Measurements from ENCODE around the gene LRRC58.

Gene LRRC58

GRCh38 chr3:120353463-120353862 lies 4.3 kb upstream of the LRRC58 start:
- DNase-seq (ENCODE audit: low spot score): no peak
- no peak for TF ChIP-seq CTCF (IDR thresholded peaks at IDR 0.05)
- no peak overlapping the region for H3K27ac ChIP-seq
- H3K4me3 ChIP-seq: no peak overlapping the region

DNA sequence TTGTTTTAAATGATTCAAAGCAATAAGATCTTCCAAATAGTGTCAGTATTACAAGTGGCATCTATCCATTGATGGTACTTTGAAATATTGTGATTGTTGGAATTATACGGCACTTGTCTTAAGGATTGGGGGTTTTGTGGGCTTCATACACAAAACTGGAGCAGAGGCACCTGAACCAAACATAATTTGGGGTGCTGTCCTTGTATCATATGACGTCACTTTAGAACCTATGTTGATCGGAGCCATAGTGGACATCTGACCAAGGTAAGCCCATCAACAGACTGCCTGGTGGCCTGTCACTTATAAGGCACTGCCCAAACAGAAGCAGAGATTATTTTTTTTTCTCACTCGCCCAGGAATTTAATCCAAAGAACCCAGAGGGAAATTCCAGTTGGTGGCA lies 2.9 kb upstream of the LRRC58 start:
- no peak for DNase-seq (ENCODE audit: low spot score)
- TF ChIP-seq CTCF (IDR thresholded peaks at IDR 0.05): no peak
- Histone ChIP-seq H3K4me3 (no peak overlapping the region), H3K27ac (no peak overlapping the region)

GRCh38 chr3:120350401-120350941 lies 1.3 kb upstream of the LRRC58 start:
- no peak for DNase-seq (ENCODE audit: low spot score)
- Histone ChIP-seq H3K4me3 (peak overlapping the region; percentile 91), H3K27ac (peak overlapping the region; percentile 88)
- no peak for TF ChIP-seq CTCF (IDR thresholded peaks at IDR 0.05)

GRCh38 chr3:120349855-120350125 lies 636 bp upstream of the LRRC58 start:
- DNase-seq (ENCODE audit: low spot score): no peak
- no peak for TF ChIP-seq CTCF (IDR thresholded peaks at IDR 0.05)
- Histone ChIP-seq H3K27ac (peak overlapping the region; percentile 88), H3K4me3 (peak overlapping the region; percentile 91)

DNA sequence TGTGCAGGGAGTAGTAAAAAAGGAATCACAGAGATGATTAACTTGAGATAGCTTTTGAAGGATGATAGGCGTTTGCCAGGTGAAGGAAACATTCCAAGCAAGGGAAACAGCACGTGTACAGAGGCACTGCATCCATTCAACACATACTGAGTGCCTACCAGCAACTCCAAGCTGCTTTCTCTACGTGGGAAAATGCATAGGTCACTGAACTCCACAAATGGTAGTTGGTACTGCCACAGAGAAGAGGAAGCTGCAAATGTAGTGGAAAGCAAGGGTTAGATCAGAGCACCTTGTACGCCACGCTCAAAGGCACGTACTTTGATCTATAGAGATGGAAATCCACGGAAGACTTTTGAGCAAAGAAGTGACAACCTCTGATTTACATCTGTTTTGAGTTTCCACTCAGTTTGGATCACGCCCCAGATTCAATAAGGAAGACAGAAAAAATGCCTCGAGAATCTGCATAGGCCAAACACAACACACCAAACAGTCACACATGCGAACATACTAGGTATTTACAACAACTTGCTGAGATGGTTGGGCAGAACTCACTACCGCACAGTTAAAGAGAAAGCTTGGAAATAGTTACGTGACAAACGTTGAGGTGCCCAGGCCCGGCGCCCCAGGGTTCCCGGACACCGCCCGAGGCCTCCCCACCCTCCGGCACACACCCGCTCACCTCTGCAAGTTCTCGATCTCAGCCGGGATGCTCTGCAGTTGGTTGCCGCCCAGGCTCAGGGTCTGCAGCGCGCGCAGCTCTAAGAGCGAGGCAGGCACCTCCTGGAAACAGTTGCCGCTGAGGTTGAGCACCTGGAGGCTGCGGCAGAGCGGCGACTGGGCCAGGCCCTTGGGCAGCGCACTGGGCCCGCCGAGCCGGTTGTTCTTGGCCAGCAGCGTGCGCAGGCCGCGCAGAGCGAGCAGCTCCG lies 826 bp downstream of the LRRC58 start:
- no peak for TF ChIP-seq CTCF (IDR thresholded peaks at IDR 0.05)
- no peak for DNase-seq (ENCODE audit: low spot score)
- Histone ChIP-seq H3K4me3 (peak overlapping the region; percentile 91), H3K27ac (peak overlapping the region; percentile 88)

DNA sequence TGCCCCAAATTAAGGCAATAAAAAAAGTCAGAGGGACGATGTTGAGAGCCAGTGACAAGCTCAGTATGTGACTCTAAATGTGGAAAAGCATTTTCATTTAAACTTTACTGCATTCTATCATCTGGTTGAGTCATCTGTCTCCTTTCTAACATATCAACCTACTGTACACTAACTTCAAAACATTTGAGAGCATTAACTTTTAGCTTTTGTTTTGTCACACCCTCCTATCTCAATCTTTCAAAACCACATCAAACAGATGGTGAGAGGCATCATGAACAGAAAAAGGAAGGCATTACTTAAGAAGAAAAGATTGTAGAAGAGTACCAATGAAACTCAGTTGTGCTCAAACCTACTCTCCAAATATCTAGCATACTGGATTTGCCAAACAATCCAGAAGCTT lies 4.8 kb downstream of the LRRC58 start:
- no peak for DNase-seq (ENCODE audit: low spot score)
- no peak for TF ChIP-seq CTCF (IDR thresholded peaks at IDR 0.05)
- H3K4me3 ChIP-seq: no peak overlapping the region
- no peak overlapping the region for H3K27ac ChIP-seq
